ENCODE results near the gene IL2RA.
"Not testable (repeated sequence)": the region's sequence is repeated elsewhere in the genome, so short reads cannot be mapped to it uniquely, and the experiment has no call there.

The IL2RA gene

GRCh38 chr10:6056411-6057135 lies 5.6 kb downstream of the IL2RA start:
- no peak for DNase-seq

DNA sequence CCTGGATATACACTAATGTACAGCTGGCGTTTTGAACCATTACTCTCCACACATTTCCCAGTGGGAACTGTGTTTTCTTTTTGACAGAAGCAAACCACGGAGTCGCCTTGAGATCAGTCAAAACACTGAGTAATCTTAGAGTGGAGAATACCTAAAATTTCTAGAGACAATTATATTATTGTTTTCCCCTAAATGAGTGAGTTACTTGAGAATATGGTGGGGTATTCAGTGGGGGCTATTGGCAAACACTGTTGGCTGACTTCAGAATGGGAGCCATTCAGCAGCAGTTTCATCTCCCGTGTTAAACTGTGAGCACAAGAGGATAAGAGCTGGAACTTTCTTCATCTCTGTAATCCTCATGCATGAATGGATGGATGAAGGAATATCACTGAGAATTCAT lies 6.2 kb downstream of the IL2RA start:
- DNase-seq = no peak

DNA sequence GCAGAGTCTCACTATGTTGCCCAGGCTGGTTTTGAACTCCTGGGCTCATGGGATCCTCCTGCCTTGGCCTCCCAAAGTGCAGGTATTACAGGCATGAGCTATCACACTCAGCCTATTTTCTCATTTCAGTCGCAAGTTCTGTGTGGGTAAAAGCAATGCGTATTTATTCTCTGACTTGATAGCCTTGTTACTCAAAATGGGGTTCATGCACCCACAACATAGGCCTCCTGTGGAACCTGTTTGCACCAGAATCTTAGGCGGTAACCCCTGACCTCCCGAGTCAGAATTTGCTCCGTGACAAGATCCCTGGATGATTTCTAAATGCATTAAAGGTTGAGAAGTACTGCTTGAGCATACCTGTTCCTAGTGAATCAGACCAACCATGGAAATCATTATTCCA lies 7.3 kb downstream of the IL2RA start:
- no peak for DNase-seq

- DNase-seq = no peak
Observed at GRCh38 chr10:6053816-6054631, 8.1 kb downstream of the IL2RA start.

- DNase-seq = no peak
Observed at GRCh38 chr10:6053303-6053702, 8.9 kb downstream of the IL2RA start.

GRCh38 chr10:6052247-6053221 lies 9.6 kb downstream of the IL2RA start:
- no peak for DNase-seq

- no peak for DNase-seq
Observed at GRCh38 chr10:6050801-6051445, 11.2 kb downstream of the IL2RA start.

GRCh38 chr10:6049031-6049400 lies 13.2 kb downstream of the IL2RA start:
- DNase-seq = no peak

GRCh38 chr10:6048281-6049030 lies 13.7 kb downstream of the IL2RA start:
- no peak for DNase-seq

DNA sequence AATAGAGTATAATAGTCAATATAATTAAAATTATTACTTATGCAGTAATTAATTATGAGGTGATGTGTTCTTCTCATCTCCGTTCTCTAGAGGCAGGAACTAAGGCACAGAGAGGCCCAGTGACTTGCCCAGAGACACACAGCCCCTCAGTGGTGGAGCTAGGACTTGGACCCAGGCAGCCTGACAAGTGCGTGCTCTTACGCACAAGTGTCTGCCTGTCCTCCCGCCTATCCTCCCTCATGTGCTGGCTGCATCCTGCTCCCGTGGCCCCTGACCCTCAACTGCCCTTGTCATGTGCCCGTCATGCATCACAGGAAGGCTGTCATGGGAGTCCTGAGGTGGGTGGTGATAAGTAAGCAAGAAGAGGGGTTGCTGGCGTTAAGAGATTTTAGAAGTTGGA lies 14.3 kb downstream of the IL2RA start:
- no peak for DNase-seq

DNA sequence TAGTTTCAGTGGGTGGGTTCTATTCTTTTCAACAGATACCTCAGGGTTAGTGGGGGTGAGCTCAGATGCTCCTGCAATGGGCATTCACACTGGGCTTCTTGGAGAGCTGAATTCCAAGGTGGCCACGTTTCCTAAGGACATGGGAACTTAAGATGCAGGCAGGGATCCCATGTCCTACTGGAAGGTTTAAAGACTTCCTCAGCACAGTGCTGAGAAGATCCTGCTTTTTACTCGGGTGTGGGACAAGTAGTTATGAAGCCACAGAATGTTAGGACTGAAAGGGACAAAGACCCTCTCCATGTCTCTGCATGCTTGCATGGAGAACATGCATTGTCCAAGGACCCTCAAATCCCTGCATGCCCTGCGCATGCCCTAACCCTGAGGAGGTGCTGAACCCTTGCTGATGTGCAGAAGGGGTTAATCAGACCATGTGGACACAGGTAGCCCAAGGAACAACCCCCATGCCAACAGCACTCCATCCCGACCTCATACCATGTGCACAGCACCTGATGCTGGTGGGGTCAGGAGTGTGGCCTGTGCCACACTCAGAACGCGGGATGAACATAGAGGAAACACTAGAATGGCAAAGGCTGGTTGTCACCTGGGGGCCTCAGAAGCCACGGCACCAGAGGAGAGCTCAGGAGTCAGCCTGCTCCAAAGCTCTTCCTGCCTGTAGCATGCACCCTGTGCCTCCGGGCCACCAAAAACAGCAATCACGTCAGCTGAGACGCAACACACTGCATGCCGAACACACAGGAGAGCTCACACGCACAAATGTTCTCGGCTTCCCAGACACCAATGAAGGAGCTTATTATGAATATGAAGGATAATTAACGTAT lies 15.2 kb downstream of the IL2RA start:
- no peak for DNase-seq

DNA sequence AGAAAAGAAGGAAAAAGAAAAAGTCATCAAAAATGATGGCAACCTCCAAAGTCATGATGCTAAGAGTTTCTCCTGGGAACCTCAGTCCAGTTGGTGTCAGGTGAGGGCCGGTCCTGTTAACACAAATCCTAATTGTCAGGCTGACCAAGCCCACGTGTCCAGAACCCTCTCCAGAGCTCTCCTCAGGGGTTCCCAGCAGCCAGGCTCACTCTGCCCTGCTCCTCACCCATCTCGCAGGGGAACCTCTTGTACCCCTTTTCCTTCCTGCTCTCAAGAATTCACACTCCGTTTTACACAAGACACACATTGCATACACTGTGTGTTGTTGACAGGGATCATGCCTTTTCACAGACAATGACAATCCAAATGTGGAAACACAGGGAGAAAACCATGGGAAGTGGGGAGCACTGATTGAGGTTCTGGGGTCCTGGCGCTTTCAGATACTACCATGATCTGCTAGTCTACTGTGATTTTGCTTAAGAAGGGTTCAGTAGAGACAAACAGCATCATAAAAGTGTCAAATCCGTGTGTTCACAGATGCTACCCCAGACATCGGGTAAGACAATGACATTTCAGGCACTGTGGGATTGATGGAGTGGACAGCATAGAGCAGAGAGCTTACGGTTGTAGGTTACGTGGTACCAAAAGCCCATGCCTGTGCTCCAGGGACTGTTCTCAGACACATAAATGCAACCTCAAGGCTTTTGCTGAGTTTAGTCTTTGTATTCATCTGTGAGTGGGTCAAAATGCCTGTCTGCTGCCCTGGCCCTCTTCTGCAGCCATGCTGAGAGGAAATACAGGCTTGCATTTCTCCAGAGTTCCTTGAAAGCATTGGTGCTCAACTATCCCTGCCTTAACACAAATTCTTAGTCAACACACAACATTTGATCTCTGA lies 16.0 kb downstream of the IL2RA start:
- DNase-seq = no peak

GRCh38 chr10:6045314-6045848 lies 16.8 kb downstream of the IL2RA start:
- DNase-seq = no peak

DNA sequence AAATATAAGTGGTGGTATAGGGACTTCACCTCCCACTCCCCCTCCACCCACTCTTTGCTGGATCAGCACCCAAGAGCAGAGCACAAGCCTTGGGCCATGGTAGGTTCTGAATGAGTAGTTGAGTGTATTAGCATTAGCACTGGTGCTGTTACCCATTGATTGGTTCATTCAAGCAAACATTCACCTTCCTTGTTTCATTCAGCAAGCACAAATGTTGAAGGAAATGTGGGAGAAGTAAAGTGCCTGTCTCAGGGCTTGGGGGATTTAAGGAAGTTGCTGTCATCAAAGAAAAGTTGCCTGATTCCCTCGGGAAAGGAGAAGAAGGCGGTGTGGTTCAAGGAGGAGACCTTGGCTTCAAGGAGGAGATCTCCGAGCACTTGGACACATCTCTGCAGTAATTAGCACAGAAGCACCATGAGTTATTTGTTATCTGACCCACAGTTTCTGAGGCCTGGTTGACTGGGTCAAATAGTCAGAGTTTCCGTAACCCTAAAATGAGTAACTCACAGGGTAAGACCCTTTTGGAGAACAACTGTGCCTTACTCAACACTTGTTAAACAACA lies 17.3 kb downstream of the IL2RA start:
- no peak for DNase-seq

GRCh38 chr10:6044060-6044459 lies 18.1 kb downstream of the IL2RA start:
- DNase-seq = no peak

DNA sequence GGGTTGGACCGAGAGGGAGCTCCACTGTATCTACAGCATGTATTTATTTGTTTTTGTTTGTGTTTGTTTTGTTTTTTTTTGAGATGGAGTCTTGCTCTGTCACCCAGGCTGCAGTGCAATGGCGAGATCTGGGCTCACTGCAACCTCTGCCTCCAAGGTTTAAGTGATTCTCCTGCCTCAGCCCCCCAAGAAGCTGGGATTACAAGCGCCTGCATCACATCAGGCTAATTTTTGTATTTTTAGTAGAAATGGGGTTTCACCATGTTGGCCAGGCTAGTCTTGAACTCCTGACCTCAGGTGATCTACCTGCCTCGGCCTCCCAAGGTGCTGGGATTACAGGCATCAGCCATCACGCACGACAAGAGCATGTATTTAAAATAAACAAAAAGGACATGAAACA lies 18.8 kb downstream of the IL2RA start:
- DNase-seq = not testable (repeated sequence)

DNA sequence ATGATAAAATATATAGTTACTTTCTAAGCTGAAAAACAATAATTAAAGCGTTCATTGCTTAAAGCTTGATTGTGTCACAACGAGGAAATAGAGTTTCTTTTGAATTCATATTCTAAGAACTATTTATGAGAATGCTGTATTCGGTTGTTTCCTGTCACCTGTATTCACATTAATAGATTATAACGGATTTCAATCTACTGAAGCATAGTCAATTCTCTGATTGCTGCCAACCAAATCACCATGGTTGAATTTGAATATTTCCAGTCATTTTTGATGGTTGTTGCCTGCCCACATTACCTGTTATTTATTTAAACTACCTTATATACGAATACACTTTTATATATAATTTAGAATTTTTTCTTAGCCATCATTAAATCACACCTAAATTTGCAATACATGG lies 22.0 kb downstream of the IL2RA start:
- no peak for DNase-seq

- DNase-seq = no peak
Observed at GRCh38 chr10:6039711-6040110, 22.5 kb downstream of the IL2RA start.

- no peak for DNase-seq
Observed at GRCh38 chr10:6038071-6038631, 24.0 kb downstream of the IL2RA start.
